MM.1S (cell line): Measurements from ENCODE around the gene FAM98A.

Experiments used
- CTCF ChIP-seq: fragments of 300-600 bp; sonication (generic); IDR thresholded peaks from 2 replicates; pipeline ENCODE4 v1.5.1; 2016; ENCODE audit warnings: antibody characterized with exemption, low read length, mixed read lengths
- EZH2 ChIP-seq: fragments of 300-600 bp; sonication (generic); optimal IDR thresholded peaks from 2 replicates; pipeline ENCODE3; 2017; ENCODE audit warnings: low read depth, mild to moderate bottlenecking, antibody characterized with exemption, low read length, mixed read lengths
- EZH2phosphoT487 ChIP-seq: fragments of 300-600 bp; sonication (generic); IDR thresholded peaks from 2 replicates; pipeline ENCODE4 v1.6.1; 2018; ENCODE audit warnings: antibody characterized with exemption, low read length

GRCh38 chr2:33603416-33603815 is 4.3 kb upstream of the FAM98A start:
- TF ChIP-seq CTCF (no peak), EZH2 (no peak), EZH2phosphoT487 (no peak)
